ENCODE results near the gene FGB. TPM values are rescaled to one million over a fixed set of nuclear protein-coding genes. Genes with fewer than 3 reads are reported as not detected.

FGB gene
- polyA plus RNA-seq (ENCODE audit: insufficient read length), result 12.3 TPM
- long read RNA-seq, donor 1, partial matches to known transcripts, result 0 of 4 reads
- long read RNA-seq, donor 1, other reads (novel, unspliced or antisense), result 0 of 4 reads
- long read RNA-seq, donor 2, transcript FGB-201 (8 exons, 1,975 nt), result major isoform, 35 of 52 reads
- long read RNA-seq, donor 2, transcript FGB-204 (3 exons, 574 nt), result minor isoform, 7 of 52 reads
- long read RNA-seq, donor 2, partial matches to known transcripts, result 10 of 52 reads
- long read RNA-seq, donor 2, other reads (novel, unspliced or antisense), result 0 of 52 reads
- long read RNA-seq, donor 3, partial matches to known transcripts, result 0 of 2 reads
- long read RNA-seq, donor 3, other reads (novel, unspliced or antisense), result 0 of 2 reads
- long read RNA-seq, donor 4, result 0 reads
- long read RNA-seq, donor 5, transcript FGB-201 (8 exons, 1,975 nt), result major isoform, 7 of 15 reads
- long read RNA-seq, donor 5, partial matches to known transcripts, result 7 of 15 reads
- long read RNA-seq, donor 5, other reads (novel, unspliced or antisense), result 0 of 15 reads
- long read RNA-seq, donor 6, result 0 reads
- long read RNA-seq, donor 7, partial matches to known transcripts, result 0 of 3 reads
- long read RNA-seq, donor 7, other reads (novel, unspliced or antisense), result 0 of 3 reads
- long read RNA-seq, donor 8, result 0 reads

DNA sequence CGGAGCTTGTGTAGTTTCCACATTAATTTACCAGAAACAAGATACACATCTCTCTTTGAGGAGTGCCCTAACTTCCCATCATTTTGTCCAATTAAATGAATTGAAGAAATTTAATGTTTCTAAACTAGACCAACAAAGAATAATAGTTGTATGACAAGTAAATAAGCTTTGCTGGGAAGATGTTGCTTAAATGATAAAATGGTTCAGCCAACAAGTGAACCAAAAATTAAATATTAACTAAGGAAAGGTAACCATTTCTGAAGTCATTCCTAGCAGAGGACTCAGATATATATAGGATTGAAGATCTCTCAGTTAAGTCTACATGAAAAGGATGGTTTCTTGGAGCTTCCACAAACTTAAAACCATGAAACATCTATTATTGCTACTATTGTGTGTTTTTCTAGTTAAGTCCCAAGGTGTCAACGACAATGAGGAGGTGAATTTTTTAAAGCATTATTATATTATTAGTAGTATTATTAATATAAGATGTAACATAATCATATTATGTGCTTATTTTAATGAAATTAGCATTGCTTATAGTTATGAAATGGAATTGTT, at the start of gene FGB:
Gene FGB (plus strand): TSS at position 315 of the 558 bp plus-strand sequence. CDS start 8 bp downstream, at position 323.
- no peak for DNase-seq

DNA sequence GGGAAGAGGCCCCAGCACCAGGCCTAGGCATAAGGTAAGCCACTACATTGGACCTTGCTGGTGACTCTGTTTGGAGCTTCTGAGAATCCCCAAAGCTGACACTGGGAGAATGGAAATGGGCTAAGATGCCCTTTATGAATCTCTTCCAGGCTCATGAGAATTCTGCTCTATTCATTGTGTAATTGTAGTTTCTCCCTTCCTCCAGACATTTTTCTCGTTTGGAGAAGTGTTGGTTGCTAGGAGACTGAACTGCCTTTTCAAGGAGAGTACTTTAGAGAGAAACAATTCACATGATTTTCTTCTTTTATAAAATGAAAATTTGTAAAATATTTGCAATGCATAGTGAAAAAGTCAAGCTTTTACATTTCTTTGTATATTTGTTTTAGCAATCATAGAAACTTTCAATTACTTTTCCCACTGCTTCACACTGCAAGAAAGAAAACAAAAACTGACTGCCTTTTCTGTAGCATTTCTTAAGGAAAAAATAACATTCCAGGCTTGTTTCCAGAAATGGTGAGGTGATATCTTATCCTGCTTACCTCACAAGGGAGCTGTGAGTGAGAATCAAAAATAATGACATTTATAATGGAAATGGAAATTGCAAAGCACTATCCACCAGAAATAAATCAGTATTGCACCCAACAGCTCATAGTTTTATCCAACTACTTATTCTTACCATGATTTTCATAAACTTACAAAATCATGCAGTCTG, 46.3 kb upstream of the FGB start:
- no peak for DNase-seq

GRCh38 chr4:154517591-154517990, 45.2 kb upstream of the FGB start:
- no peak for DNase-seq

DNA sequence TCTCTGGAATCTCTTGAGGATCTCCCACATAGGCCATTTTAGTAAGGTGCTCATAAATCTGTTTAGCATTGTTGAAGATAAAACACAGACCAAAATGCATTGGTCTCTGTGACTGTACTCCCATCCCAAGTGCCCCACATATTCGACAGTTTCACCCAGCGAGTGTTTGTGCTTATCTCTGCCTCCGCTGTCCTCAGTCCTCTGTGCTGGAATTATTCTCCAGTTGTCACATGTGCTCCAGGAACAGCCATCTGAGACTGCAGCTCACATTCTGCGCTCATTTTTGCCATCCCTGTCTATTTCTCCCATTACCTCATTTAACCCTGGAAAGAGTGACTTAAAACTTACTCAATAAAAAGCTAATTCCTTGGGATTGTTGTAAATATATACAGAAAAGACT, 43.6 kb upstream of the FGB start:
- DNase-seq, result no peak

DNA sequence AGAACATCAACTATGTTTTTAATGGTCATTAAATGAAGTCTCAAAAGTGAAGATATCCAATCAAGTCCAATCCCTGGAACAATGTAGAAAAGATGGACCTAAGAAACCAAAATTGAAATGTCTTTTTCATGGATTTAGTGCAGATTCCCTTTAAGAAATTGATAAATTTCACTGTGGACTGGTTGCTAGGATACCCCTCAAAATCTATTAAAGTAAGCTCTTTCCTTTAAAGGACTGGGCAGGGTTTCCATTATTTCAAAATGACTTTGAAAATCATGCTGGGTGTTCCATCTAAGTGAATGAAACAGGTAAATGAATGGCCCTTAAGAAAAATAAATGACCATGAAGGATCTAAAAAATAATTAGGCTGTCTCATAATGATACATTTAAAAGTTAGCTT, 41.2 kb upstream of the FGB start:
- no peak for DNase-seq

DNA sequence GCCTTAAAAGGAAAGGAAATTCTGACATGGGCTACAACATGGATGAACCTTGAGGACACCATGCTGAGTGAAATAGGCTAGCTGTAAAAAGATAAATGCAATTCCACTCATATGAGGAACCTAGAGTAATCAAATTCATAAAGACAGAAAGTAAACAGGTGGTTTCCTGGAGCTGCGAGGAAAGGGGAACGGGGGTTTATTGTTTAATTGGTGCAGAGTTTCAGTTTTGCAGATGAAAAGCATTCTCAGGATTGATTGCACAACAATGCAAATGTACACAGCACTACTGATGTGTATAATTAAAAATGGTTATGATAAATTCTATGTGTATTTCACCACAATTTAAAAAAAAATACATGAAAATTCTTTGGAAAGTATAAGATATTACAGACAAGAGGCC, 36.7 kb upstream of the FGB start:
- DNase-seq, result no peak

- no peak for DNase-seq
These were observed 35.5 kb upstream of the FGB start for GRCh38 chr4:154527308-154527707.

- DNase-seq, result no peak
These were observed 33.9 kb upstream of the FGB start for GRCh38 chr4:154528869-154529268.

GRCh38 chr4:154529728-154530519, 32.9 kb upstream of the FGB start:
- DNase-seq, result no peak

DNA sequence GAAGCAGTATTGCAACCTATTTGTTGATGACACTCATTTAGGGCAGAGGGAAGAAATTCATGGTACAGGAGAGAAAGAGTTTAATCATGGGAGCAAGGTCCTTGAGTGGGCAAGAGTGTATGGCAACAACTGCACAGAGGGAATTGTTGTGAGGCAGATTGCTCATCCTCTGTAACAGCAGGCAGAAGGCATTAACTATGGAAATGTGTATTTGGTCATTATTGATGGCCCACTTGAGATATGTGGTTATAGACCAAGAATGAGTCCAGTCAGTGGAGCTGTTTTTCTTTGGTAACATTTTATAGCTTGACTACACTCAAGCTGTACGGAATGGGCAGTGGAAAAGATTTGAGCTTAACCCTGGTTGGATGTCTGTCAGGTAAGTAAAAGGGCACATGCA, 28.5 kb upstream of the FGB start:
- DNase-seq, result no peak

GRCh38 chr4:154542271-154542879, 20.4 kb upstream of the FGB start:
- no peak for DNase-seq

- no peak for DNase-seq
These were observed 17.1 kb upstream of the FGB start for GRCh38 chr4:154545689-154546088.

DNA sequence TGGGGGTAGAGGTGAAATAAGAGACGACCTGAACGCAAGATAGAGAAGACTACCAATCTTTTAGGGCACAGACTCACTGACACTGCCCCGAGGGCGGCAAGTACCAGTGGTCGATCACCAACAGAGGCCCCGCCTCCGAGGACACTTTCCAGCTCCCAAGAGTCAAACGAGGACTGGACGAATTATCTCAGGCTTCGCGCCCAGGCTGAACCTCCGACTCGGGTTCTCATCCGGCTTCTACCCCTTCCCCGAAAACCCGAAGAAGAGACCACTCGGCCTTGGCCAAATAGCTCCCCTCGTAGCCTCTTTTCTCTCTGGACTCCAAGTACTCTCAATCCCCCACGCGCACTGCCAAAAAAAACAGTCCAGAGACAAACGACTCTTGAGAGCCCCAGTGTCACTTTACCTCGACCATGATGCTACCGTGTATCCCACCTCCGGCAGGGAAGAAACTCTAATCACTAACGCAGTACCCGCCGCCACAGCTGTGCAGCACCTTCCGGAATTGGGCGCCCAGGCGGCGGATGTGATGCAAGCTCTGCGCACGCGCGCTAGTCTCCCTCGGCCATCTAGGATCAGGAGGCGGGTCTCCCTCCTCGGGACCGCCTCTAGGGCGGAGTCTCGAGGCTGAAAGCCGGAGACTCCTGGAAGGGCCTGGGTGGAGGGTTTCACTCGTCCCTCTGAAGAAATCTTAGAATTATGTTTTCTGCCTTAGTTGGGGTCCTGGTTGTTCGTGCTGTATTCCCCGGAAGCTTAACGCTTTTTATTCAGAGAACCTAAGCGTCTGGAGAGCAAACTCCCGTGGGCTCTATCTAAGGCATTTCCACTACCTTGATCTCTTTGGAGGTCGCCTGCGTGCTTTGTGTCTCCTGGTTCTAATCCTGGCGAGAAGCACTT, 12.7 kb upstream of the FGB start, which contains the start of gene PLRG1:
Gene PLRG1 (minus strand): TSS at position 507 of the 897 bp plus-strand sequence. CDS start 92 bp downstream, at position 415.
- DNase-seq, result peak; percentile 97

DNA sequence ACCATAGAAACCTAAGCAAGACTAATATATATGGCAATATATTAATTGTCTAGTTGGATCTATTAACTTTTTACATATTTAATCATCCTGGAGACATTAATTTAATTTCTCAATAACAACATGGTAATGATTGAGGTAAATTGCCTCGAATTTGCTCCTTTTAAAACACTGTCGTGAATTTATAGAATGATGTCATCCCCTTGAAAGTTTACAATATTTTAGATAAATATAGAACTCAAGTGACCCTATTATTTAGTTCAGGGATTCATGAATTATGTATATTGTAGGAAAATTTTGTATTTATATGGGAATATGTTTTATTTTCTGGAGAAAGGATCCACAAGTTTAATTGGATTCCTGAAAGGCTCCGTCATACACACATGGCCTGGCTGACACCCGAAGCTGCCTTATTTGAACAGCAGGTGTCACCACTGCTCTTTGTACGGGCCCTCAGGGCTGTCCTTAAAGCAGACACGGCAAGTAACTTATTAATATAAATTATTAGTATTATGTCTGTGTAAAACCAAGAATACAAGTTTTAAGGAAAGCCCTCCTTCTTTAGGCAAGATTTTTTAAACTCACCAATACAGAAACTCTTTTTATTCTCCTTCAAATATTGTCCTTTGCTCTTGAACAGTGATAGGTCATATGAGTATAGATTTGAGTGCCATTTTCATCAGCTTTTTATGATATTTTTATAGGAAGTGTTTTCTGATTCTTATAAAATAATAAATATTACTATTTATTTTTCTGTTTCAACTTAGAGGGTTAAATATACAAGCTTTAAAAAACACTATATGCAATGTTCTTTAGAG, 10.7 kb upstream of the FGB start:
- peak; percentile 73 for DNase-seq

- no peak for DNase-seq
These were observed 3.7 kb upstream of the FGB start for GRCh38 chr4:154559141-154559493.

DNA sequence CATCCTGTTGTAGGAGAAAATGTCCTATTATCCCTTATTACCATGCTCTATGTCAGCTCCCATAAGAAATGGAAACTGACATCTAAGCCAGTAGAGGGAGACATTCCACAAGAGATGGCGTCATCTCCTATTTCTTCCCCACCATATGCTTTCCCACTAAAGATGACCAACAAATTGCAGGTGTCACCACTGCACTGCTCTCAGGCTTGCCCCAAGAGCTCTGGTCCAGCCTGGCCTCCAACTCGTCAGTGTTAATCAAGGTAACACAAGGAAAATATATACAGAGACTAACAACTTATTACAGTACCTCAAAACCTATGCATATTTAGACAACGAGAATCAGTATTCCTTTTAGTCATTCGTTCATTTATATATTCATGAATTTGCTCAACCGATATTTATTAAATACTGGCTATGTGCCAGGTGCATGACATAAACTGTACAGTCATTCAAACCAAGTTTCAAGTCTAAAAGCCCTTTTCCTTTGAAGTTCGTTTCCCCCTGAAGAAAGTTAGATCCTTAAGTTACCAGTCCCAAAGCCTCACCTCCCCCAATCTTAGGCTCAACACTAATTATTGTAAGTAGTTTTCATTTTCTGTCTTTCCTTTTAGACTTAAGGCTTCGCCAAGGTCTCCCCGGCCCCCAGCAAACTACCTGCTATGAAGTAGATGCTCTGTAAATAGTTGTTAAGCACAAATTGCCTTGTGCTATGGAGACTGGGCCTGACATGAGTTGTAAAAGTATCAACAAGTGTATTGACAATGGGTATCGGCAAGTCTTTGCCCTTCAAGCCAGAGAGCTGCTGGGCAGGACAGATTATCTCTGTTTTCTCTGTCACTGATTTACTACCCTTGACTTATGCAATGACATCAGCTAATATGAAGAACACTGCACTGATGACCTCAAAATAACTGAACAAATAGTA, 3.1 kb upstream of the FGB start:
- peak; percentile 45 for DNase-seq

DNA sequence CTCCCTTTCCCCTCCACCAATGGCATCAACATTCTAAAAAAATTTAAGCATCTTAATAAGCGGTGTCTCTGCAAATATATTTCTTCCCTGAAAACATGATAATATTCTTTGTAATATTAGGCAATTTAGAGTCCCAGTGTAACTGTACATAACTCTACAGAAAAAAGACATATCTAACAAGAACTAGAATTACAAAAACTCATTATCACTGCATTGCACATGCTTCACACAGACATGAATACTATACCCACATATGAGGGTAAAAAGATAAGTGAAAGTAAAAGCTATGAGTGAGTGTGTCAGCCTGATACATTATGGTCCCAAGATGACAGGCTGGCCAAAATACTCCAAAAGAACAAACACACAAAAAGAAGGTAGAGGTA, 2.4 kb upstream of the FGB start:
- no peak for DNase-seq

DNA sequence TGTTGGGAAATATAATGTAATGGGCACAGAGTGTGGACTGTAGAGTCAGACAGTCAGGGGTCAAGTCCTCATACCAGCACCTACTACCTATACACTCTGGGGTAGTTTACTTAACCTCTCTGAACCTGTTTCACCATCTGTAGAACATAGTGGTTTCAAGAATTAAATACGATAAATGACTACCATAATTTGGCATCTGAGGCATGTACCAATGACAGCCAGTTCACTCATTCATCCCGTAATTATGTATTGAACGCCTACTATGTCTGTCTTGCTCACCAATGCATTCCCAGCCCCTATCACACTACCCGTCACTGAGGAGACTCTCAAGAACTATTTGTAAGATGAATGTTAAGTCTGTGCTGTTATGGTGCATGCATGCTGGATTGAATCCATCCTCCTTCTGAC, 2.0 kb upstream of the FGB start:
- no peak for DNase-seq

All from left kidney (tissue), 8 donors.